Endothelial cell (in vitro differentiated cells): Measurements from ENCODE around the gene GMDS. TPM values are rescaled to one million over a fixed set of nuclear protein-coding genes. Genes with fewer than 3 reads are reported as not detected.

Experiments
- DNase-seq: peaks from one replicate; pipeline ENCODE4 v3.0.0; 2021; ENCODE audit warnings: low spot score
- H3K27ac Mint-ChIP-seq: one replicate; pipeline ENCODE4 v1.8.0; 2021; ENCODE audit warnings: mixed read lengths, inconsistent platforms; ENCODE audit not compliant: unreplicated experiment
- H3K27me3 Mint-ChIP-seq: one replicate; pipeline ENCODE4 v1.8.0; 2021; ENCODE audit warnings: mild to moderate bottlenecking, moderate library complexity, mixed read lengths, inconsistent platforms; ENCODE audit not compliant: unreplicated experiment
- H3K36me3 Mint-ChIP-seq: one replicate; pipeline ENCODE4 v1.8.0; 2021; ENCODE audit warnings: mild to moderate bottlenecking, low read depth, mixed read lengths, inconsistent platforms; ENCODE audit not compliant: unreplicated experiment
- H3K4me1 Mint-ChIP-seq: one replicate; pipeline ENCODE4 v1.8.0; 2021; ENCODE audit warnings: mild to moderate bottlenecking, mixed read lengths, inconsistent platforms; ENCODE audit not compliant: unreplicated experiment
- H3K4me3 Mint-ChIP-seq: one replicate; pipeline ENCODE4 v1.8.0; 2021; ENCODE audit warnings: mild to moderate bottlenecking, mixed read lengths, inconsistent platforms; ENCODE audit not compliant: unreplicated experiment
- H3K9me3 Mint-ChIP-seq: one replicate; pipeline ENCODE4 v1.8.0; 2021; ENCODE audit warnings: mixed read lengths, inconsistent platforms; ENCODE audit not compliant: unreplicated experiment
- CTCF ChIP-seq: fragments of 200-600 bp; sonication (generic); IDR thresholded peaks from one replicate; pipeline ENCODE4 v1.5.0; 2021; ENCODE audit warnings: antibody characterized with exemption; ENCODE audit not compliant: unreplicated experiment
- total RNA-seq: library from RNA; stranded (reverse); fragmentation: NEBNext Ultra II Directional; extraction: Animal tissue kit (Norgen Biotek cat#: 25700); gene quantifications from one replicate; pipeline ENCODE4 v1.2.1, GENCODE V29; 2021; ENCODE audit not compliant: unreplicated experiment

The GMDS gene
- total RNA-seq, 1 donor from 2014 or later, result 36.0 TPM

GRCh38 chr6:2194643-2195042 is 50.8 kb downstream of the GMDS start:
- peaks cover 3% of the 10 kb centered on the region for H3K27me3 Mint-ChIP-seq
- peaks cover 12% of the 10 kb centered on the region for H3K4me1 Mint-ChIP-seq
- TF ChIP-seq CTCF, result no peak
- no peak overlapping the region for H3K27ac Mint-ChIP-seq
- H3K9me3 Mint-ChIP-seq, result no peaks in the 10 kb centered on the region
- no peak for DNase-seq
- H3K36me3 Mint-ChIP-seq, result peaks cover 3% of the 10 kb centered on the region
- H3K4me3 Mint-ChIP-seq, result no peak overlapping the region

GRCh38 chr6:2193931-2194330 is 51.5 kb downstream of the GMDS start:
- H3K9me3 Mint-ChIP-seq, result no peaks in the 10 kb centered on the region
- H3K36me3 Mint-ChIP-seq, result peaks cover 3% of the 10 kb centered on the region
- TF ChIP-seq CTCF, result no peak
- H3K4me3 Mint-ChIP-seq, result no peak overlapping the region
- H3K27ac Mint-ChIP-seq, result no peak overlapping the region
- H3K27me3 Mint-ChIP-seq, result peaks cover 3% of the 10 kb centered on the region
- no peak for DNase-seq
- H3K4me1 Mint-ChIP-seq, result peaks cover 14% of the 10 kb centered on the region

- Mint-ChIP-seq H3K4me1 (peaks cover 15% of the 10 kb centered on the region), H3K4me3 (no peak overlapping the region), H3K36me3 (peaks cover 3% of the 10 kb centered on the region), H3K27me3 (peaks cover 3% of the 10 kb centered on the region), H3K27ac (no peak overlapping the region), H3K9me3 (no peaks in the 10 kb centered on the region)
- TF ChIP-seq CTCF, result no peak
- no peak for DNase-seq
These were observed 52.4 kb downstream of the GMDS start for GRCh38 chr6:2192976-2193375.

- no peaks in the 10 kb centered on the region for H3K9me3 Mint-ChIP-seq
- H3K27ac Mint-ChIP-seq, result no peak overlapping the region
- no peak for DNase-seq
- TF ChIP-seq CTCF, result no peak
- no peak overlapping the region for H3K4me3 Mint-ChIP-seq
- peaks cover 3% of the 10 kb centered on the region for H3K27me3 Mint-ChIP-seq
- H3K4me1 Mint-ChIP-seq, result peaks cover 6% of the 10 kb centered on the region
- peaks cover 3% of the 10 kb centered on the region for H3K36me3 Mint-ChIP-seq
These were observed 54.0 kb downstream of the GMDS start for GRCh38 chr6:2191390-2191740.

GRCh38 chr6:2190661-2191389 is 54.6 kb downstream of the GMDS start:
- Mint-ChIP-seq H3K36me3 (peaks cover 3% of the 10 kb centered on the region), H3K27me3 (peaks cover 3% of the 10 kb centered on the region), H3K9me3 (no peaks in the 10 kb centered on the region), H3K4me1 (peaks cover 6% of the 10 kb centered on the region), H3K4me3 (no peak overlapping the region), H3K27ac (no peak overlapping the region)
- no peak for DNase-seq
- TF ChIP-seq CTCF, result no peak
